SK-MEL-5 (cell line): Measurements from ENCODE around the gene NSUN6. TPM values are rescaled to one million over a fixed set of nuclear protein-coding genes. Genes with fewer than 3 reads are reported as not detected.

Experiments used
- total RNA-seq: library from RNA; depleted of rRNA; stranded (reverse); fragments of >200 nt; shearing (Covaris generic); gene quantifications from 2 replicates; pipeline ENCODE4 v1.2.3, GENCODE V29; 2014; rRNA removed

NSUN6 gene
- total RNA-seq, 1 experiment from 2014 or later: 5.7 TPM

Other genes with a start within 250 kb of the NSUN6 start
- 13.2 and 13.3 TPM in 2 replicates for gene ARL5B, start 7.8 kb upstream of the NSUN6 start, total RNA-seq